PC-9 (cell line): ENCODE data around the gene SF3B2. TPM values are rescaled to one million over a fixed set of nuclear protein-coding genes. Genes with fewer than 3 reads are reported as not detected.
"Not testable (repeated sequence)": the region's sequence is repeated elsewhere in the genome, so short reads cannot be mapped to it uniquely, and the experiment has no call there.

Source experiments
- BruUV-seq: library from RNA; stranded (reverse); fragments of 400-500 nt; replicated peaks from 2 replicates; lab custom pipeline; 2021; lab: Mats Ljungman, UMichigan
- CTCF ChIA-PET: fragments of 300-600 bp; sonication (Branson Sonifier 250); formaldehyde crosslinking; loops from one replicate; lab custom pipeline; 2022; ENCODE audit warnings: antibody characterized with exemption; lab: Charles Lee
- POLR2A ChIA-PET: fragments of 300-600 bp; sonication (Branson Sonifier 250); formaldehyde crosslinking; loops from one replicate; lab custom pipeline; 2022; ENCODE audit warnings: antibody characterized with exemption; ENCODE audit not compliant: unreplicated experiment; lab: Charles Lee
- DNase-seq, 2 experiments: peaks; one replicate each; pipeline versions ENCODE4 v3.0.0 to v3.0.0-alpha.2; 2015 to 2022; ENCODE audit warnings: mixed read lengths in 1 of 2
- H2AFZ ChIP-seq: fragments of 200-600 bp; sonication (generic); 2 replicates; pipeline ENCODE4 v1.8.1; 2017; ENCODE audit warnings: antibody characterized with exemption
- H3F3A ChIP-seq: fragments of 200-600 bp; sonication (generic); 2 replicates; pipeline ENCODE4 v1.8.1; 2017; ENCODE audit warnings: antibody characterized with exemption, mild to moderate bottlenecking, low read depth; ENCODE audit not compliant: insufficient read depth
- H3K27ac ChIP-seq: fragments of 200-600 bp; sonication (generic); 2 replicates; pipeline ENCODE4 v1.6.1; 2016; ENCODE audit warnings: mixed run types
- H3K27me3 ChIP-seq: fragments of 200-600 bp; sonication (generic); 2 replicates; pipeline ENCODE4 v1.6.1; 2016; ENCODE audit warnings: low read depth, mixed run types; ENCODE audit not compliant: insufficient read depth
- H3K36me3 ChIP-seq: fragments of 200-600 bp; sonication (generic); 2 replicates; pipeline ENCODE4 v1.6.1; 2016; ENCODE audit warnings: low read depth, mixed run types
- H3K4me1 ChIP-seq: fragments of 200-600 bp; sonication (generic); replicated peaks from 2 replicates; pipeline ENCODE4 v1.6.1; 2016; ENCODE audit warnings: mixed run types; ENCODE audit not compliant: insufficient read depth
- H3K4me2 ChIP-seq: fragments of 200-600 bp; sonication (generic); 2 replicates; pipeline ENCODE4 v1.6.1; 2017; ENCODE audit warnings: mixed run types
- H3K4me3 ChIP-seq: fragments of 200-600 bp; sonication (generic); 2 replicates; pipeline ENCODE4 v1.6.1; 2016; ENCODE audit warnings: mixed run types
- H3K79me2 ChIP-seq: fragments of 200-600 bp; sonication (generic); 2 replicates; pipeline ENCODE4 v1.6.1; 2017; ENCODE audit warnings: low read depth, mixed run types
- H3K9me2 ChIP-seq: fragments of 200-600 bp; sonication (generic); 2 replicates; pipeline ENCODE4 v1.8.1; 2017; ENCODE audit warnings: mild to moderate bottlenecking; ENCODE audit not compliant: insufficient read depth
- H3K9me3 ChIP-seq: fragments of 200-600 bp; sonication (generic); 2 replicates; pipeline ENCODE4 v1.8.1; 2016; ENCODE audit warnings: low read depth; ENCODE audit not compliant: insufficient read depth
- H4K20me1 ChIP-seq: fragments of 200-600 bp; sonication (generic); 2 replicates; pipeline ENCODE4 v1.8.1; 2017; ENCODE audit not compliant: insufficient read depth
- EZH2 ChIP-seq: fragments of 200-600 bp; sonication (generic); IDR thresholded peaks from 2 replicates; pipeline ENCODE4 v1.8.0; 2017; ENCODE audit warnings: antibody characterized with exemption, low read depth
- intact Hi-C: fragments of 100-400 bp; cut with micrococcal nuclease; formaldehyde crosslinking; loops from one replicate; pipeline ENCODE4 v1.10.0; 2022; ENCODE audit not compliant: unreplicated experiment
- total RNA-seq: library from RNA; stranded (reverse); gene quantifications from 2 replicates; pipeline ENCODE4 v1.2.3, GENCODE V29; 2021
- TF ChIP-seq, protein P1 (sequence below): fragments of 200-600 bp; sonication (generic); conservative IDR thresholded peaks from 2 replicates; pipeline ENCODE4 v1.6.1; 2017; ENCODE audit warnings: mixed run types, antibody characterized with exemption, mild to moderate bottlenecking, moderate library complexity

Gene SF3B2
- total RNA-seq, 1 experiment from 2014 or later: 224 TPM

- peak overlapping the region; percentile 67 for H3K27ac ChIP-seq
- no peak for TF ChIP-seq EZH2
- TF ChIP-seq, protein P1, sequence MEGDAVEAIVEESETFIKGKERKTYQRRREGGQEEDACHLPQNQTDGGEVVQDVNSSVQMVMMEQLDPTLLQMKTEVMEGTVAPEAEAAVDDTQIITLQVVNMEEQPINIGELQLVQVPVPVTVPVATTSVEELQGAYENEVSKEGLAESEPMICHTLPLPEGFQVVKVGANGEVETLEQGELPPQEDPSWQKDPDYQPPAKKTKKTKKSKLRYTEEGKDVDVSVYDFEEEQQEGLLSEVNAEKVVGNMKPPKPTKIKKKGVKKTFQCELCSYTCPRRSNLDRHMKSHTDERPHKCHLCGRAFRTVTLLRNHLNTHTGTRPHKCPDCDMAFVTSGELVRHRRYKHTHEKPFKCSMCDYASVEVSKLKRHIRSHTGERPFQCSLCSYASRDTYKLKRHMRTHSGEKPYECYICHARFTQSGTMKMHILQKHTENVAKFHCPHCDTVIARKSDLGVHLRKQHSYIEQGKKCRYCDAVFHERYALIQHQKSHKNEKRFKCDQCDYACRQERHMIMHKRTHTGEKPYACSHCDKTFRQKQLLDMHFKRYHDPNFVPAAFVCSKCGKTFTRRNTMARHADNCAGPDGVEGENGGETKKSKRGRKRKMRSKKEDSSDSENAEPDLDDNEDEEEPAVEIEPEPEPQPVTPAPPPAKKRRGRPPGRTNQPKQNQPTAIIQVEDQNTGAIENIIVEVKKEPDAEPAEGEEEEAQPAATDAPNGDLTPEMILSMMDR: no peak
- ChIA-PET POLR2A (interaction anchor here (0.6 to 0.7 kb wide), 5 partner anchors 14 to 1127 kb away, joined by 3 to 10 read pairs (median 3); partner anchors contain the start of genes BRMS1 and FIBP), CTCF (interaction anchor here (0.6 kb wide), 1 partner anchor 27 kb away, joined by 3 read pairs; no protein-coding TSS in a partner anchor)
- H3K9me2 ChIP-seq: no peaks in the 10 kb centered on the region
- DNase-seq: peak; percentile 34 to 90
- H3K4me1 ChIP-seq: peaks cover 45% of the 10 kb centered on the region
- intact Hi-C loops: no loop called here
- H3K79me2 ChIP-seq: peaks cover 71% of the 10 kb centered on the region
- H4K20me1 ChIP-seq: no peaks in the 10 kb centered on the region
- no peak overlapping the region for H2AFZ ChIP-seq
- peak overlapping the region; percentile 61 for H3K4me2 ChIP-seq
- H3K4me3 ChIP-seq: no peak overlapping the region
- H3K9me3 ChIP-seq: no peaks in the 10 kb centered on the region
- no peaks in the 10 kb centered on the region for H3K27me3 ChIP-seq
- no TSS peak for BruUV-seq
- H3F3A ChIP-seq: peaks cover 29% of the 10 kb centered on the region
- H3K36me3 ChIP-seq: no peaks in the 10 kb centered on the region
Observed at GRCh38 chr11:66112601-66113499, 60.7 kb downstream of the SF3B2 start.

- CTCF ChIA-PET, H3K27me3 ChIP-seq, H3K27ac ChIP-seq, H4K20me1 ChIP-seq, H3K4me2 ChIP-seq, intact Hi-C loops, H2AFZ ChIP-seq, H3K4me3 ChIP-seq, BruUV-seq, H3K9me3 ChIP-seq, DNase-seq, POLR2A ChIA-PET, H3K36me3 ChIP-seq, H3K9me2 ChIP-seq: not testable (repeated sequence)
- Histone ChIP-seq H3K79me2 (peaks cover 68% of the 10 kb centered on the region), H3K4me1 (peaks cover 56% of the 10 kb centered on the region), H3F3A (peaks cover 50% of the 10 kb centered on the region)
Observed at GRCh38 chr11:66114957-66115356, 62.8 kb downstream of the SF3B2 start.

GRCh38 chr11:66115638-66116301 lies 63.6 kb downstream of the SF3B2 start:
- H3K27me3 ChIP-seq: no peaks in the 10 kb centered on the region
- DNase-seq: no peak
- intact Hi-C loops: no loop called here
- H3K36me3 ChIP-seq: no peaks in the 10 kb centered on the region
- no peak overlapping the region for H3K4me2 ChIP-seq
- H3F3A ChIP-seq: peaks cover 56% of the 10 kb centered on the region
- no peak overlapping the region for H3K4me3 ChIP-seq
- no peak overlapping the region for H2AFZ ChIP-seq
- H3K9me2 ChIP-seq: no peaks in the 10 kb centered on the region
- H4K20me1 ChIP-seq: no peaks in the 10 kb centered on the region
- TF ChIP-seq, protein P1: no peak
- no peak for TF ChIP-seq EZH2
- no peaks in the 10 kb centered on the region for H3K9me3 ChIP-seq
- H3K4me1 ChIP-seq: peaks cover 64% of the 10 kb centered on the region
- no TSS peak for BruUV-seq
- H3K79me2 ChIP-seq: peaks cover 71% of the 10 kb centered on the region
- CTCF ChIA-PET: interaction anchor here (1.0 kb wide), 1 partner anchor 35 kb away, joined by 3 read pairs; no protein-coding TSS in a partner anchor
- H3K27ac ChIP-seq: no peak overlapping the region
- POLR2A ChIA-PET: no interaction called here
